ENCODE results near the gene DCX. TPM values are rescaled to one million over a fixed set of nuclear protein-coding genes. Genes with fewer than 3 reads are reported as not detected.

DCX gene
- total and polyA plus RNA-seq, 2 experiments from 2014 or later: 0.34 to 1.2 TPM

GRCh38 chrX:111386077-111386476 is 25.9 kb downstream of the DCX start:
- no peaks in the 10 kb centered on the region for H3K4me1 ChIP-seq (ENCODE audit: insufficient read depth)
- no peak overlapping the region for H3K4me2 ChIP-seq
- H3K36me3 ChIP-seq (replicated peaks; ENCODE audit: insufficient read depth, low read depth): no peaks in the 10 kb centered on the region
- no peak for DNase-seq (ENCODE audit: low spot score)
- no peak for TF ChIP-seq EZH2 (IDR thresholded peaks at IDR 0.05; ENCODE audit: borderline replicate concordance)
- no peak for TF ChIP-seq EZH2phosphoT487 (IDR thresholded peaks at IDR 0.05; ENCODE audit: low read depth, severe bottlenecking, unreplicated experiment)
- TF ChIP-seq CTCF (IDR thresholded peaks at IDR 0.05; ENCODE audit: poor library complexity): no peak
- H3K27me3 ChIP-seq: no peaks in the 10 kb centered on the region
- WGBS (ENCODE audit: low lambda C conversion rate, missing lambda C conversion rate): 80% methylated on average over 4 of the region's 4 CpGs
- H4K20me1 ChIP-seq (ENCODE audit: insufficient read depth, poor library complexity, severe bottlenecking): no peaks in the 10 kb centered on the region
- H3K27ac ChIP-seq: no peak overlapping the region
- H3K9me2 ChIP-seq (replicated peaks; ENCODE audit: insufficient read depth): no peaks in the 10 kb centered on the region
- H3K4me3 ChIP-seq: no peak overlapping the region
- H3K9me3 ChIP-seq (ENCODE audit: low read depth): no peaks in the 10 kb centered on the region
- no peak overlapping the region for H2AFZ ChIP-seq
- no peaks in the 10 kb centered on the region for H3K79me2 ChIP-seq

GRCh38 chrX:111382277-111382676 is 29.7 kb downstream of the DCX start:
- no peaks in the 10 kb centered on the region for H3K4me1 ChIP-seq (ENCODE audit: insufficient read depth)
- H3K9me2 ChIP-seq (replicated peaks; ENCODE audit: insufficient read depth): no peaks in the 10 kb centered on the region
- no peaks in the 10 kb centered on the region for H3K36me3 ChIP-seq (replicated peaks; ENCODE audit: insufficient read depth, low read depth)
- no peaks in the 10 kb centered on the region for H3K79me2 ChIP-seq
- no peaks in the 10 kb centered on the region for H4K20me1 ChIP-seq (ENCODE audit: insufficient read depth, poor library complexity, severe bottlenecking)
- TF ChIP-seq EZH2 (IDR thresholded peaks at IDR 0.05; ENCODE audit: borderline replicate concordance) (no peak), EZH2phosphoT487 (IDR thresholded peaks at IDR 0.05; ENCODE audit: low read depth, severe bottlenecking, unreplicated experiment) (no peak), CTCF (IDR thresholded peaks at IDR 0.05; ENCODE audit: poor library complexity) (no peak)
- no peak overlapping the region for H3K4me2 ChIP-seq
- no peak overlapping the region for H3K27ac ChIP-seq
- no peak overlapping the region for H3K4me3 ChIP-seq
- H2AFZ ChIP-seq: no peak overlapping the region
- no peak for DNase-seq (ENCODE audit: low spot score)
- H3K9me3 ChIP-seq (ENCODE audit: low read depth): no peaks in the 10 kb centered on the region
- no peaks in the 10 kb centered on the region for H3K27me3 ChIP-seq

DNA sequence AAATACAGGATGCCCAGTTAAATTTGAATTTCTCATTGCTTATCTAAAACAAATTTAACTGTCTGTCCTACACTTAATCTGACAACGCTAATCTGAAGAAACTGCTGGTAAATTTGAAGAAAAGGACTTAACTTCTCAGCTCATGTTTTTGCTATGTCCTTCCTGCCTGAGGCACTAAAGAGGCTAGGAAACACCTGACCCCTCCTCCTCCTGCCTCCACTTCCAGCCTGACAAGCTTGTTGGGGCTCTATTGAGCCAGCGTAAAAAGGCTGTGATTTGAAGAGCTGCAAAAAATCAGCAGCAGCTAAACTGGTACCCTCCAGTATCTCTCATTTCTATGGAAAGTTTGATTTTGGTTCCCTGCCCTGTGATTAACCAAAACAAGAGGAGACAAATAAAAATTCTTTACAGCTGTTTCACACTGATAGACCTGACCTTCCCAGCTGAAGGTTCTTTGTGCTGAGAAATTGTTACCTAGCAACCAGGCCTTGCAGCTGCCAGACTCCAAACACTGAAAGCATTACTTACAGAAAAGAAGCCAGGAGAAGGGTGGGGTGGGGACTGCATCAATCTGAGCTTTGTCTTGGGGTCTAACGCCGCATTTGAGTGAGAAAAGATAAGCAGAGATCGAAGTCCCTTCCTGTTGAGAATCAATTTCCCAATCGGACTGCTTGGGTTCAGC is 35.0 kb downstream of the DCX start:
- H4K20me1 ChIP-seq (ENCODE audit: insufficient read depth, poor library complexity, severe bottlenecking): no peaks in the 10 kb centered on the region
- TF ChIP-seq CTCF (IDR thresholded peaks at IDR 0.05; ENCODE audit: poor library complexity) (no peak), EZH2 (IDR thresholded peaks at IDR 0.05; ENCODE audit: borderline replicate concordance) (no peak), EZH2phosphoT487 (IDR thresholded peaks at IDR 0.05; ENCODE audit: low read depth, severe bottlenecking, unreplicated experiment) (no peak)
- no peaks in the 10 kb centered on the region for H3K9me3 ChIP-seq (ENCODE audit: low read depth)
- peak; percentile 21 for DNase-seq (ENCODE audit: low spot score)
- no peaks in the 10 kb centered on the region for H3K36me3 ChIP-seq (replicated peaks; ENCODE audit: insufficient read depth, low read depth)
- H3K9me2 ChIP-seq (replicated peaks; ENCODE audit: insufficient read depth): no peaks in the 10 kb centered on the region
- H3K4me2 ChIP-seq: no peak overlapping the region
- no peaks in the 10 kb centered on the region for H3K79me2 ChIP-seq
- 19% methylated on average over 6 of the region's 6 CpGs for WGBS (ENCODE audit: low lambda C conversion rate, missing lambda C conversion rate)
- no peak overlapping the region for H3K27ac ChIP-seq
- no peak overlapping the region for H3K4me3 ChIP-seq
- no peak overlapping the region for H2AFZ ChIP-seq
- H3K27me3 ChIP-seq: no peaks in the 10 kb centered on the region
- H3K4me1 ChIP-seq (ENCODE audit: insufficient read depth): no peaks in the 10 kb centered on the region

Measured in hepatocyte (in vitro differentiated cells).